ENCODE measurements around the gene TSPAN12.

GRCh38 chr7:120740348-120740747, 117.6 kb downstream of the TSPAN12 start:
- TF ChIP-seq, protein P1, sequence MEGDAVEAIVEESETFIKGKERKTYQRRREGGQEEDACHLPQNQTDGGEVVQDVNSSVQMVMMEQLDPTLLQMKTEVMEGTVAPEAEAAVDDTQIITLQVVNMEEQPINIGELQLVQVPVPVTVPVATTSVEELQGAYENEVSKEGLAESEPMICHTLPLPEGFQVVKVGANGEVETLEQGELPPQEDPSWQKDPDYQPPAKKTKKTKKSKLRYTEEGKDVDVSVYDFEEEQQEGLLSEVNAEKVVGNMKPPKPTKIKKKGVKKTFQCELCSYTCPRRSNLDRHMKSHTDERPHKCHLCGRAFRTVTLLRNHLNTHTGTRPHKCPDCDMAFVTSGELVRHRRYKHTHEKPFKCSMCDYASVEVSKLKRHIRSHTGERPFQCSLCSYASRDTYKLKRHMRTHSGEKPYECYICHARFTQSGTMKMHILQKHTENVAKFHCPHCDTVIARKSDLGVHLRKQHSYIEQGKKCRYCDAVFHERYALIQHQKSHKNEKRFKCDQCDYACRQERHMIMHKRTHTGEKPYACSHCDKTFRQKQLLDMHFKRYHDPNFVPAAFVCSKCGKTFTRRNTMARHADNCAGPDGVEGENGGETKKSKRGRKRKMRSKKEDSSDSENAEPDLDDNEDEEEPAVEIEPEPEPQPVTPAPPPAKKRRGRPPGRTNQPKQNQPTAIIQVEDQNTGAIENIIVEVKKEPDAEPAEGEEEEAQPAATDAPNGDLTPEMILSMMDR (IDR thresholded peaks at IDR 0.05), result no peak
- no peak for TF ChIP-seq EP300 (IDR thresholded peaks at IDR 0.05)

Data from ovary (tissue), 3 donors.